ENCODE data around the gene POFUT2.

DNA sequence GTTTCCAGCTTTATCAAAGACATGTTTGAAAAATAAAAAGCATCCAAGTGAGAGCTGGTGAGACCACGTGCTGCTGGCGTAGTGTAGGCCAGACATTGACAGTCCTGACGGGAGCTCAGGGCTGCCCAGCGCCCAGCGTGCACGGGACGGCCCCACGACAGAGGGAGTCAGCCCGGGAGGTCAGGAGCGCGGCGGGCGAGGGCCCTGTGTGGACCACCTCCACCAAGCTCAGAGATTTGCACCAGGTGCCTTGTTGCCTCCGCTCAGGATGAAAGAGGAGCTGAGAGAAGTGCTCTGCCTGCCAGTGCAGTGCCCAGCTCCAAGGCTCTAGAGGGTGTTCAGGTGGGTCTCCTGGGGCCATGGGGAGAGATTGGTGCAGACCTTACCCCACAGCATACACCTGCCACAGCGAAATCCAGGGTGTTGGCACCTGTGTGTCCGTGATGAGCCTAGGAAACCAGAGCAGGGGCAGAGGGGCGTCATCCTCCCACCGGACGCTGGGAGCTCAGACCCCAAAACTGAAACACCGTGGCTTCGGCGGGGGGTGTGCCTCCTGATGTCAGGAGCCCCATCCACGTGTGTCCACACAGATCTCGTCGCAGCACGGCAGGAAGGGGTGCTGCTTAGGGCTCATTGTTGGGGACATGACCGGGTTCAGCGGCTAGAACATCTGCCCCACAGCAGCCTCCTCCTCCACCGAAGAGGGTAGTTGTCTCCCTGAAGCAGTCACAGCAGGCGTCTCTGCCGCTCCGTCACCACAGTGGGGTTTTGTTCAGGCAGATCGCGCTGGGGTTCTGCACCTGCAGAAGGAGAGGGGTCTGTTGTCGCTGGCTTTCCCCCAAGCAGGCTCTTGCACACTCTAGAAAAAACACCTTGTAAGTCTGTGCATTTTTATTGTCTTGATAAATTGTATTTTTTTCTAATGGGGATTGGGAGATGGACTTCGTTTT, 64.2 kb downstream of the POFUT2 start:
- TF ChIP-seq CTCF (IDR thresholded peaks at IDR 0.05) (no peak), POLR2AphosphoS5 (IDR thresholded peaks at IDR 0.05) (no peak), EP300 (IDR thresholded peaks at IDR 0.05; ENCODE audit: low read depth) (no peak)
